RKO (cell line): ENCODE data around the gene CYSLTR2.

Experiments
- DNase-seq: peaks from one replicate; pipeline ENCODE4 v3.0.0-alpha.2; 2016; ENCODE audit warnings: low spot score

CYSLTR2 gene, protein sequence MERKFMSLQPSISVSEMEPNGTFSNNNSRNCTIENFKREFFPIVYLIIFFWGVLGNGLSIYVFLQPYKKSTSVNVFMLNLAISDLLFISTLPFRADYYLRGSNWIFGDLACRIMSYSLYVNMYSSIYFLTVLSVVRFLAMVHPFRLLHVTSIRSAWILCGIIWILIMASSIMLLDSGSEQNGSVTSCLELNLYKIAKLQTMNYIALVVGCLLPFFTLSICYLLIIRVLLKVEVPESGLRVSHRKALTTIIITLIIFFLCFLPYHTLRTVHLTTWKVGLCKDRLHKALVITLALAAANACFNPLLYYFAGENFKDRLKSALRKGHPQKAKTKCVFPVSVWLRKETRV

DNA sequence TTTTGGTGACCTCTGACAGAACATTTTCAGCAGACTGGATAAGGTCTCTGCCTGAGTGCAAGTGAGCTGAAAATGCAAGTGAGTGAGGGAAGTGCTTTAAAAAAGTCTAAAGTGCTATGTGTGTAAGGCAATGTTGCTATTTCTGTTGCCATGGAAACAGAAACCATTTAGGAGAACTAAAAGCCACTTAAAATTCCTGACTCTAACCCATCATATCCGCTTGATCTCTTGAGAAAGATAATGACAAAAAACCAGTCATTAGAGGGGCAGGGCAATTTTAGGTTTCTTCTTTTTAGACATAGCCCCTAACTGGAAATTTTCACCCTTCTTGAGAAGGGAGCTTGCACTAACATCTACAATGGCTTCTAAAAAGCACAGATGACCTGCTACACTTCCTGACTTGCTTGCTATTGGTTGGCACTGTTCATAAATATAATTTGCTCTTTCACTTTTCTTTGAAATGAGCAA lies at the start of gene CYSLTR2:
TSS of gene CYSLTR2 (plus strand) at position 458 of the 468 bp plus-strand sequence. CDS start 52,889 bp downstream, outside the sequence.
- no peak for DNase-seq

DNA sequence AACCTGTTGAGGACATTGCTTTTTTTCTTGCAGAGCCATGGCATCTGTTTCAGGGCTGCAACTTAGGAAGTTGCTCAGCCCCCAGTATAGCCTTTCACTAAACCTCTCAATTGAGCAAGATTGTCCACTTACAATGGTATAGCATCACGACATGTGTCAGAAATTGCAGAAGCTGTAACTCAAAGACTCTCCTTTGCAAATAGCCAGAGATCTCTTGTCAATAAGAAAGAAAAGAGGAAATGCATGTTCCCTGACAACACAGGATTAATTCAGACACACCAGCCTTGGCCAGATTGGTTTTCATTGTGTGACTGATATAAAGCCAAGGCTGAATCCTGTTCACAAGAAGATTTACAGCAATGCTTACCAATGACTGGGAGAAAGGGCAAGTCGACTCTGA lies 38.7 kb upstream of the CYSLTR2 start:
- DNase-seq: no peak

- no peak for DNase-seq
Observed at GRCh38 chr13:48618937-48619336, 34.8 kb upstream of the CYSLTR2 start.

GRCh38 chr13:48621056-48621455 lies 32.7 kb upstream of the CYSLTR2 start:
- DNase-seq: no peak

DNA sequence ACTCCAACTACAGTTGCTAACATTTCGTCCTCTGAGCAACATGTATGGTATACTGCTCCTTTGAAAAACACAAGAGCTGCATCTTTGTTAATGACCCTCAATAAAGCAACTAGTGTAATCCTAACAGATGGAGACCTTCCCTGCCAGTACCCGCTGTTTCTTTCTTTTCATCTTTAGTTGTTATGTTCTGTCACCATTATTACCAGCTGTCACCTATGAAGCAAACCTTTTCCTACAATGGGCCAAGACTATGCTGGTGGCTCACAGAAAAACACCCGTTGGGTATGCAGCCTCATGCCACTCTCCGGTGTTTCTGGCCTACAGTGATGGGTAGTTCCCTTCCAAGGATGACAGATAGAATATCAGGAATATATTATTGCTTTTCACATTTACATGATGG lies 29.7 kb upstream of the CYSLTR2 start:
- no peak for DNase-seq

- no peak for DNase-seq
Observed at GRCh38 chr13:48624858-48625257, 28.9 kb upstream of the CYSLTR2 start.

- DNase-seq: no peak
Observed at GRCh38 chr13:48625413-48626076, 28.2 kb upstream of the CYSLTR2 start.

DNA sequence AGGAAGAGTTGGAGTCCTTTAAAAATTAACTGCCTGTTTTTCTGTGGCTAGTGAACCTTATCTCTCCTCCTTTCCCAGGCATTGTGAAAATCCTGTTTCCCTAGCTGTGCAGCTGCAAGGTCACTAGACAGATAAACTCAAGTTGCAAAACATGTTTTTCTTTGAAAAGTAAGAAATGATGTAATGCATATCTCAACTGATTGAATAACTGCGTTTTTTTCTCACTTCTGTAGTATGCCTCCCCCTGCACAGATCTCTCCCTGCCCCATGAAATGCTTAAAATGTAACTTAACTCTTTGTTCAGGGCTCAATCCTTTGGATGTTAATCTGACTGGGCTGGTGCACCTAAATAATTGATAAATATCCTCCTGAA lies 27.7 kb upstream of the CYSLTR2 start:
- DNase-seq: no peak

DNA sequence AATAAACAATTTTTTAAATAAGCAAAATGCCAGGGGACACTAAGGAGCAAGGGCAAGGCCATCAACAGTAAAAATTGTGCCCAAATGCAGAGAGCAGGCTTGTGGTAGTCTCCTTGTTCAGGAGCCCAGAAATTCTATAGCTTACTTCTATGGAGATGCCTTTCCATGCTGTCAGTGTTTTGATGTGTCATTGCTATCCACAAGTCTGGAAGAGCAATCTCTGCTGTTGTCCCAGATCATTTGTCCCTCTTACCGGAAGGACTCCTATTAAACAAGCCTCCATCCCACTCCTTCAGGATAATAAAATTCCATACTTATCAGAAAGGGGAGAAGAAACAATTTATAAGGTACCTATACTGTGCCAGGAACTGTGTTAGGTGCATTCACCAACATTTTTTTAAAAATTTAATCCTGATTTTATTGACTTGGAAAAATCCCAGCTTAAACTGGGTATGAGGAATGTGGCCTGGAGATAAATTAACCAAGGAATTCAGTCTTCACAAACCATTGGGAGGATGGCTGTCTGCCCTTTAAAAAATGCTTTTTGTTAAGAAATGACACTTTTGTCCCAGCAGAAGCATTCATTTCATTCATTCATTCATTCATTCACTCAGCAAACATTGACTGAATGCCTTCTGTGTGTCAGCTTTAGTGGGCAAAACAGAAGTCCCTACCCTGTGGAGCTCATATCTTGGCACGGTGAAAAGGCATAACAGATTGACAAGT lies 26.8 kb upstream of the CYSLTR2 start:
- DNase-seq: no peak

DNA sequence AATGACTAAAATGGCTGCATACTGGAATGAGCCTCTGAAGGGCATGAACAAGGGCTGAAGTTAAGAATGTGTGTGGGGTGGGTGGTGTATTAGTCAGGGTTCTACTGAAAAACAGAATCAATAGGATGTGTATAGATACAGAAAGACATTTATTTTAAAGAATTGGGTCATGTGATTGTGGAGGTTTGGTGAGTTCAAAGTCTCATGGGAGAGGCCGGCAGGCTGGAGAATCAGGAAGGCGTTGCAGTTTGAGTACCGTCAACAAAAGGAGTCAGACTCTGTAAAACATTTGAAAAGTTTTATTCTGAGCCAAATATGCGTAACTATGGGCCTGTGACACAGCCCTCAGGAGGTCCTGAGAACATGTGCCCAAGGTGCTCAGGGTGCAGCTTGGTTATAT lies 24.5 kb upstream of the CYSLTR2 start:
- DNase-seq: no peak

- no peak for DNase-seq
Observed at GRCh38 chr13:48630291-48630690, 23.4 kb upstream of the CYSLTR2 start.

DNA sequence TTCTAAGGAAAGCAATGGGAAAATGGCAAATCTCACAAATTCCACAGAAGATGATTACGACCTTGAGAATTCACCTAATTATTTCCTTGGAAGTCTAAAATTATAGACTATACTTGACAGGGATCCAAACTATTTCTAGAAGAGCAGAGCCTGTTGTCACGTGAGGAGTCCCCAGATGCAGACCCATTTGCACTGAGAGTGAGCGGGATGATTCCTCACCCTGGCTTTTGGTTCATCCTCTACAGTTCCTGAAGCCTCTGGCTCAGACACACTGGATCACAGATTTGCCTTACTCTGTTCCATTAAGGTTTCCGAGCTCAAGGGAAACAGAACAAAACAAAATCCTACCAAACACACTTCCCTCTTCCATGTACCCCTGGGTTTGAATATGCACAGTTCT lies 23.0 kb upstream of the CYSLTR2 start:
- DNase-seq: no peak

- DNase-seq: no peak
Observed at GRCh38 chr13:48631441-48631840, 22.3 kb upstream of the CYSLTR2 start.

- DNase-seq: no peak
Observed at GRCh38 chr13:48633700-48634099, 20.0 kb upstream of the CYSLTR2 start.

DNA sequence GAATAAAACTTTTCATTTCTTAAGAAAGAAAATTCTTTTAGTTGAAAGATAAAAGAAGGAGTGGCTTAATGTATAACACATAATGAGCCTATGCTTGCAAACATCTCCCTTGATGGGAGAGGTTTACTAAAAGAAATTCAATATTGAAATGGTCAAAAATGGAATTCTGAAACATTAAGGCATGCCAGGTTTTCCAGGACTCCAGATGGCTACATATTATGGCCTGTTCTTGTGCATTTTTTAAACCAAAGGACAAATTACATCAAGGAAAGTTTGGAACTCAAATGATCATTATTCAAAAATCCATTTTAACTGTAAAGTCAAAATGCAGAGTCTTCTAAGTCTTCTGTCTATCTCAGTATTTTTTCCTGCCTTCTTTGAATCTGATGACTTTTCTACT lies 19.1 kb upstream of the CYSLTR2 start:
- no peak for DNase-seq

GRCh38 chr13:48635478-48635877 lies 18.3 kb upstream of the CYSLTR2 start:
- no peak for DNase-seq

- DNase-seq: no peak
Observed at GRCh38 chr13:48636550-48636949, 17.2 kb upstream of the CYSLTR2 start.

DNA sequence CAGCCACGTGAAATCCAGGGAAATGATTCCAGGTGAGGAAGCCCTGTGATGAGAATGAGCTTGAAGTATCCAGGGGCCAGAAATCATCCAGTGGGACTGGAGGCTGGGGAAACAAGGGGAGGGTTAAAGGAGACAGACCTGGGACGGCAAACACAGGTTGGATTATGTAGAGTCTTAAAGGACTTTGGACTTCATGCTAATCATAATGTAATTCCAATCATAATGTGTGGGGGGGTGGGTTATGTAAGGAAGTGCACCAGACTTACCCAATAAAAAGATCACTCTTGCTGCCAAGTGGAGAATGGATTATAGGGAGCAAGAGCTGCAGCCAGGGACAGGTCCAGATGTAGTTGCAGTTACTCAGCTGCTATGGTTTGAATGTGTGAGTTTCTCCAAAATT lies 16.1 kb upstream of the CYSLTR2 start:
- no peak for DNase-seq

GRCh38 chr13:48640767-48641166 lies 13.0 kb upstream of the CYSLTR2 start:
- DNase-seq: no peak

DNA sequence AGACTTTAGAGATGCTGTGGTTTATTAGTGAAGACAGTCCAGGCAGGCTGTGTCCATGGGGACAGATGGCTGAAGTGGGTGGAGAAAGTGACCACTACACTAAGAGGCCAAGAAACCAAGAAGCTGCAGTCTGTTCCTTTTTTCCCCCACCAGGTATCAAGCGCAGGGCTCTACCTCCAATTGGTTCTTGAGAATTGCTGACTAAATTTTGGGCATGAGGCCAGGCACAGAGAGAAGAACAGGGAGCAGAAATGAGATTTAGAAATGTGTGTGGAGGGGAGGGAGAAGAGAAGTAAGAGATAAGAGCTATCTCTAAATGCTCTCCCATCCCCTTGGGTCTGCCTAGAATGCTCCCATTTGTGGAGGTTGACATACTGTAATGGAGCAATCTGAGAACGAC lies 12.3 kb upstream of the CYSLTR2 start:
- no peak for DNase-seq

GRCh38 chr13:48642061-48642460 lies 11.7 kb upstream of the CYSLTR2 start:
- no peak for DNase-seq

GRCh38 chr13:48643159-48643558 lies 10.6 kb upstream of the CYSLTR2 start:
- no peak for DNase-seq

DNA sequence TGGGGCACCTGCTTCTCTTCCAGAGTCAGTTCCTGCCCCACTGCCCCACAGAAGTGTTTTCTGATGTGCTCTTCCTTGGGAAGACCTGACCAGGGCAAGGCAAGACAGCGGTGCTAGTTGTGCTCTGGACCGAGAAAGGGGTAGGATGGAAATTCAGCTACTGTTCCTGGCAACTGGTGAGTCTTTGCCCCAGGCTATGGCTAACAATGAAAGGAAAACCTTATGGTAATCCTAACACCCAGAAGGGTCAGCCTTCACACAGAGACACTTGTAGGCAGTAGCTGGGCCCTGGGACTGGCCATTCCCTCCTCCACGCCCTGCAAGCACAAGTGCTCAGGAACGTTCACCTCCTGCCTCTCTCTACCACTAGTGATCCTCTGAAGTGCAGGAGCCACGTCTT lies 9.6 kb upstream of the CYSLTR2 start:
- no peak for DNase-seq
